A673 (cell line): ENCODE measurements around the gene TNRC6C.

Experiments
- CTCF ChIP-seq: fragments of 300-800, 200-600 bp; sonication (generic); conservative IDR thresholded peaks from 2 replicates; pipeline ENCODE4 v1.5.1; 2017; ENCODE audit warnings: low read depth, mild to moderate bottlenecking, antibody characterized with exemption, low read length, moderate library complexity, mixed read lengths
- EZH2 ChIP-seq: fragments of 200-600 bp; sonication (generic); IDR thresholded peaks from 2 replicates; pipeline ENCODE4 v1.6.1; 2017; ENCODE audit warnings: borderline replicate concordance, low read depth, mild to moderate bottlenecking, mixed read lengths, antibody characterized with exemption, low read length; ENCODE audit not compliant: poor library complexity, severe bottlenecking

GRCh38 chr17:78005452-78006171 is 47.1 kb downstream of the TNRC6C start:
- TF ChIP-seq CTCF (no peak), EZH2 (no peak)
